Right lobe of liver (tissue), 6 donors: Measurements from ENCODE around the gene OPN1MW3. TPM values are rescaled to one million over a fixed set of nuclear protein-coding genes. Genes with fewer than 3 reads are reported as not detected.
"Not testable (repeated sequence)": the region's sequence is repeated elsewhere in the genome, so short reads cannot be mapped to it uniquely, and the experiment has no call there.

ENCODE experiments used
- ATAC-seq, 4 donors: fragments of 200-7000 bp; cut with Tn5 transposase; one replicate each; pipeline ENCODE4 v1.9.1; 2020; ENCODE audit warnings: mild to moderate bottlenecking in 4 of 4, moderate library complexity in 4 of 4
- DNase-seq, 3 donors: peaks; one replicate each; pipeline ENCODE4 v3.0.0-alpha.2; 2020
- H3K27ac ChIP-seq, 3 donors: fragments of 200-600 bp; one replicate each; pipeline ENCODE4 v1.8.0; 2022
- H3K27me3 ChIP-seq, 2 donors: fragments of 200-600 bp; one replicate each; pipeline ENCODE4 v1.8.0; 2022
- H3K36me3 ChIP-seq, 4 donors: fragments of 200-600 bp; sonication (generic) in 1 of 4; one replicate each; pipeline versions ENCODE4 v1.5.1 to v1.8.0; 2017 to 2022; ENCODE audit warnings: control low read depth in 1 of 4
- H3K4me1 ChIP-seq, 4 donors: fragments of 200-600 bp; sonication (generic) in 1 of 4; one replicate each; pipeline versions ENCODE4 v1.5.1 to v1.8.0; 2017 to 2022; ENCODE audit warnings: control low read depth in 1 of 4
- H3K4me3 ChIP-seq, 3 donors: fragments of 200-600 bp; one replicate each; pipeline ENCODE4 v1.8.0; 2022
- H3K9me3 ChIP-seq, 4 donors: fragments of 200-600 bp; sonication (generic) in 1 of 4; one replicate each; pipeline versions ENCODE4 v1.5.1 to v1.8.0; 2017 to 2022; ENCODE audit warnings: control low read depth in 1 of 4
- WGBS: methylation state at CpG from one replicate; pipeline ENCODE4 v1.1.6; 2018; ENCODE audit warnings: low coverage, low lambda C conversion rate; ENCODE audit not compliant: insufficient coverage; ENCODE audit errors: missing lambda C conversion rate; 5-methylcytosine and 5-hydroxymethylcytosine counted together
- intact Hi-C, 2 donors: fragments of 100-400 bp; cut with DNase I; formaldehyde crosslinking; loops; one replicate each; pipeline versions ENCODE4 v1.11.2 to v1.14.1; 2022
- total RNA-seq, 6 experiments: library from RNA; depleted of rRNA in 2 of 6; stranded (reverse); fragments of >200 nt in 2 of 6; fragmentation: NEBNext Ultra II Directional in 3 of 6; extraction: Animal tissue kit (Norgen Biotek cat#: 25700) in 3 of 6; gene quantifications; one replicate each; pipeline versions ENCODE4 v1.1.0 to v1.2.4, GENCODE V29; 2016 to 2023
- donor health status: DM: no; HTN: yes; CAD: no.
- donor health status: DM: no; HTN: no; CAD: no.
- donor health status: DM: no; HTN: no; CAD: no.
- donor health status: DM: no; HTN: yes; CAD: no.
- donor health status: DM: no; HTN: yes; CAD: no.

The OPN1MW3 gene
- total RNA-seq, 6 experiments from 2014 or later: not detected

GRCh38 chrX:154247377-154248045 lies 9.9 kb upstream of the OPN1MW3 start:
- H3K9me3 ChIP-seq, H3K27me3 ChIP-seq, intact Hi-C loops, H3K27ac ChIP-seq, H3K36me3 ChIP-seq, H3K4me1 ChIP-seq, DNase-seq, H3K4me3 ChIP-seq: not testable (repeated sequence)
- 67% methylated on average over 1 of the region's 17 CpGs for WGBS
- peak; percentile 58 to 90 (median 88) for ATAC-seq

DNA sequence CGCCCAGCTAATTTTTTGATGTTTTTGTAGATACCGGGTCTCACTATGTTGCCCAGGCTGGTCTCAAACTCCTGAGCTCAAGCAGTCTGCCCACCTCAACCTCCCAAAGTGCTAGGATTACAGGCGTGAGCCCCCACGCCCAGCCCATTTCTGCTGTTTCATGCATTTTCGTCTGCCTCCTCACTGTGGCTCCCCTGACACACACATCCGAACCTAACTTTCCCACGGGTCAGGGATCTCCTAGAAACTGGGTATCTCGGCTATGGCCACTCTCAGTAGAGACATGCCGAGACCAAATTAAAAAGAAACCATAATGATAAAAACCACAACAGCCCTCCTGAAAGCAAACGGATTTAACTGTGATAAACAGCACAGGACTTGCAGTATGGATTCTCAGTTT lies 9.3 kb upstream of the OPN1MW3 start:
- H3K36me3 ChIP-seq, H3K27ac ChIP-seq, intact Hi-C loops, DNase-seq, H3K4me1 ChIP-seq, H3K9me3 ChIP-seq, H3K27me3 ChIP-seq, H3K4me3 ChIP-seq: not testable (repeated sequence)
- ATAC-seq: peak in 2 of 4 donors; percentile 11 to 12
- no CpG with 5 or more reads among the region's 10 CpGs for WGBS

- no CpG with 5 or more reads among the region's 10 CpGs for whole genome bisulfite sequencing
- DNase-seq, H3K4me1 ChIP-seq, intact Hi-C loops, ATAC-seq, H3K4me3 ChIP-seq, H3K36me3 ChIP-seq, H3K9me3 ChIP-seq, H3K27me3 ChIP-seq, H3K27ac ChIP-seq: not testable (repeated sequence)
These were observed 1.3 kb downstream of the OPN1MW3 start for GRCh38 chrX:154258711-154259110.

- ATAC-seq, H3K27me3 ChIP-seq, intact Hi-C loops, H3K9me3 ChIP-seq, H3K27ac ChIP-seq, H3K4me1 ChIP-seq, H3K4me3 ChIP-seq, H3K36me3 ChIP-seq, DNase-seq: not testable (repeated sequence)
- no CpG with 5 or more reads among the region's 6 CpGs for WGBS
These were observed 5.7 kb downstream of the OPN1MW3 start for GRCh38 chrX:154263072-154263471.

GRCh38 chrX:154269245-154269644 lies 11.9 kb downstream of the OPN1MW3 start:
- H3K36me3 ChIP-seq, H3K27me3 ChIP-seq, H3K4me3 ChIP-seq, DNase-seq, H3K9me3 ChIP-seq, H3K27ac ChIP-seq, intact Hi-C loops, H3K4me1 ChIP-seq: not testable (repeated sequence)
- peak in 1 of 4 donors; percentile 58 for ATAC-seq
- no CpG with 5 or more reads among the region's 3 CpGs for WGBS

DNA sequence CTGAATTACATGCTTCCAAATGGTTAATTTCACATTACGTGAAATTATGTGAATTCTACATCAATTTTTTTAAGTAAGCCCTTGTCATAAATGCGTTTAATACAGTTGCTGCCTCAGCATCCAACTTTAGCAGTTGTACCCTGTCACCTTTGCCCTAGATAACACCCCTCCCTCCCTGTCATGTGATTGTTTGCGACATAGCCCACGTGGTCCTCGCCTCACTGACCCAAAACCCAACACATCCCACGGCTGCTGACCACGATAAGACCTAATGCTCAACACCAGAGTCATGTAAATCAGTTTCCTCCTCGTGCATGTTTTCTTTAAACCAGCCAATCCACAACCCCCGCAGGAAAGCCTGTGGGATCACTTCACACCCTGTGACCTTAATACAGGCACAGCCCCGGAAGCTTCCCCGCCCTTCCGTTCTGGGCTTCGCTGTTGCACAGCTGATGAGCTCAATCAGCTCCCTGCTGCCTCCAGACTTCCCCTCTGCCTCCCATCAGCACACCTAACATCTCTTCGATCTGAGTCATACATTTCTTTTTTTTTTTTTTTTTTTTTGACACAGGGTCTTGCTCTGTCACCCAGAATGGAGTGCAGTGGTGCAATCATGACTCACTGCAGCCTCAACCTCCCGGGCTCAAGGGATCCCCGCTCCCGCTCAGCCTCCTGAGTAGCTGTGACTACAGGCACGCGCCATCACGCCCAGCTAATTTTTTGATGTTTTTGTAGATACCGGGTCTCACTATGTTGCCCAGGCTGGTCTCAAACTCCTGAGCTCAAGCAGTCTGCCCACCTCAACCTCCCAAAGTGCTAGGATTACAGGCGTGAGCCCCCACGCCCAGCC lies 27.3 kb downstream of the OPN1MW3 start:
- H3K27ac ChIP-seq, H3K4me1 ChIP-seq, intact Hi-C loops, H3K27me3 ChIP-seq, H3K9me3 ChIP-seq, H3K36me3 ChIP-seq, DNase-seq, H3K4me3 ChIP-seq: not testable (repeated sequence)
- peak; percentile 43 to 88 (median 84) for ATAC-seq
- WGBS: no CpG with 5 or more reads among the region's 23 CpGs

DNA sequence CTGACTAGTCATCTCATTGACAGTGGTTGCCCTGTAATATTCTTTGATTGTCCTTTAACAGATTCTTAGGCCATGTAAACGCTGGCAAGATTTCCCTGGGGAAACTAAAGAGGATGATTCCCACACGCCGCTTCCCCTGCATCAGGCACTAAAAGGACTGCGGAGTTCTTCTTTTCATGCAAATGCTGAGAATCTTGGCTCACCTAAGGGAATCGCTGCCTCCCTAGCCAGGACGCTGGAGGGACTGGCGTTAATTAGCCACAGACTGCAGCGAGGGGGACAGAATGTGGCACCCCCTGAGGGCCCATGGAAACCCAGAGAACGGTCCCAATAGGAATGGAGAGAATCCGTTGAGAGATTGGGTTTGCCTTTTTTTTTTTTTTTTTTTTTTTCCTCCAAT lies 29.0 kb downstream of the OPN1MW3 start:
- H3K4me3 ChIP-seq, intact Hi-C loops, ATAC-seq, H3K36me3 ChIP-seq, H3K4me1 ChIP-seq, H3K27ac ChIP-seq, DNase-seq, H3K9me3 ChIP-seq, H3K27me3 ChIP-seq: not testable (repeated sequence)
- no CpG with 5 or more reads among the region's 10 CpGs for WGBS
